ENCODE data around the gene OGFOD3.

DNA sequence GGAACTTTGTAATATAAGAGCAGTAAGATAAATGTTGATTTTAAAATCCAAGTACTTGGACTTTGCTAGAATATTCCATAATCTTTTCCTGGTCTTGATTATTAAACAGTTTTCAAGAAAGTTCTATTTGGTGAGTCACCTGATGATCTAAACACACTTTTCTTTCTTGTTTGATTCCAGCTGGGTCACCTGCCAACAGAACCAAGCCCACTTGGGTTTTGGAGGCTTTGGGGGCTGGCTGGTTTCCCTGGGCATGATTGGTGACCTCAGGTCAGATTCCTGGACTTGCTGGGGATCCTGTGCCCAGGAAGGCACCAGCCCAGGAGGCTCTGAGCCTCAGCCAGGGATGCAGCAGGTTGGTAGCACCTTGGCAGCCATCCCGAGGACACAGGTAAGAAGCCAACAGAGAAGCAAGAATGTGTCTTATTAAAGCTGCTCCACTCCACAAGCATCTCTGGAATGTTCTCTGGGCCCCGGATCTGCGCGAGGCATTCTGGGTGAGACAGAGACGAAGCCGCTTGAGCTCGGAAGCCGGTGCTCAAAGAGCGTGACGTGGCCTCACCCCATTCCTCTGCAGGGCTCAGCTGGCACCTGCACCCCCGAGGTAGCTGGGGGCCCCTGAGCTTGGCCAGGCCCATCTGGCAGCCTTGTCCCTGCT lies 62.5 kb downstream of the OGFOD3 start:
- no peak for TF ChIP-seq CTCF (IDR thresholded peaks at IDR 0.05; ENCODE audit: insufficient read depth, low read length, poor library complexity, severe bottlenecking)
- no peak for TF ChIP-seq EZH2phosphoT487 (conservative IDR thresholded peaks at IDR 0.05; ENCODE audit: low read length)

All from SU-DHL-6 (cell line).